ENCODE data around the gene ATP1A4. TPM values are rescaled to one million over a fixed set of nuclear protein-coding genes. Genes with fewer than 3 reads are reported as not detected.

Gene ATP1A4
- total and polyA plus RNA-seq, 9 of the 15 experiments (the other 6 are each of a cell fraction or from before 2014, with no cell fraction given) = 0.07 TPM; not detected in 8

- H3K4me2 ChIP-seq (ENCODE audit: insufficient read depth, low read length) = peak overlapping the region; percentile 92
- ATAC-seq (no peak), DNase-seq (ENCODE audit: extremely low read depth in 1 of 4, low spot score in 3 of 4) (peak in 2 of 4 experiments; percentile 35 to 43), FAIRE-seq (peak; percentile 77)
- ChIA-PET POLR2A (interaction anchor here (0.5 to 1.2 kb wide), 2 partner anchors 9 to 11 kb away, joined by 3 read pairs; no protein-coding TSS in a partner anchor), CTCF (ENCODE audit: low intra/inter-chr PET ratio) (interaction anchor here (1.1 kb wide), 1 partner anchor 85 kb away, joined by 3 read pairs; no protein-coding TSS in a partner anchor)
- peaks cover 44% of the 10 kb centered on the region; the same call in 2 of the 3 replicates for H3K36me3 ChIP-seq (ENCODE audit: control insufficient read depth, insufficient read depth, low read length)
- H3K27ac ChIP-seq (ENCODE audit: extremely low read depth, low read depth, low read length) = no peak overlapping the region; the same call in 2 of the 3 replicates
- no peaks in the 10 kb centered on the region for H3K9me3 ChIP-seq (replicated peaks; ENCODE audit: control insufficient read depth, insufficient read depth, low read depth, low read length)
- H3K9me1 ChIP-seq (ENCODE audit: control insufficient read depth, insufficient read depth, low read length) = no peaks in the 10 kb centered on the region
- H3K9ac ChIP-seq (ENCODE audit: insufficient read depth in 1 of 2, low read depth in 2 of 2, low read length in 2 of 2) = peak overlapping the region; percentile 94 to 99; a peak in 3 of 4 replicates
- no TSS peak for BruUV-seq (replicated peaks)
- no peak overlapping the region for H2AFZ ChIP-seq (ENCODE audit: low read depth, low read length)
- intact Hi-C loops (cut with micrococcal nuclease) (no loop called here), in situ Hi-C loops (cut with MboI) (no loop called here)
- H3K4me3 ChIP-seq = peak overlapping the region; percentile 94; the same call in 1 of the 2 replicates
- WGBS (ENCODE audit: insufficient coverage, low coverage, missing lambda C conversion rate) = 63% methylated on average over 9 of the region's 9 CpGs
- H3K79me2 ChIP-seq (ENCODE audit: control insufficient read depth, insufficient read depth, low read length) = peaks cover 16% of the 10 kb centered on the region
- peaks cover 3% of the 10 kb centered on the region; the same call in 1 of the 2 replicates for H4K20me1 ChIP-seq (replicated peaks; ENCODE audit: control insufficient read depth, insufficient read depth, low read length)
- no peaks in the 10 kb centered on the region for H3K27me3 ChIP-seq (ENCODE audit: control insufficient read depth in 2 of 2, insufficient read depth in 2 of 2, low read length in 2 of 2)
- H3K4me1 ChIP-seq (replicated peaks in 1 of 2; ENCODE audit: control insufficient read depth in 2 of 2, insufficient read depth in 2 of 2, low read length in 2 of 2) = peaks cover 25 to 30% of the 10 kb centered on the region in 2 experiments
- TF ChIP-seq CSDE1 (IDR thresholded peaks at IDR 0.05) = 0 out of 4 replicates have a peak, but pooled peaks of 1 of the 2 experiments have one; percentile 66
- TF ChIP-seq PML (IDR thresholded peaks at IDR 0.05; ENCODE audit: low read length) = no peak
- TF ChIP-seq ZNF134 (CRISPR knock-in tag; conservative IDR thresholded peaks at IDR 0.05) = no peak
- TF ChIP-seq SPI1 (IDR thresholded peaks at IDR 0.05; ENCODE audit: borderline replicate concordance, low read depth, low read length) = 0 out of 2 replicates have a peak, but pooled peaks have one; percentile 7
- TF ChIP-seq ZC3H11A (IDR thresholded peaks at IDR 0.05; ENCODE audit: low read depth, low read length) = no peak
- TF ChIP-seq SNAPC5 (CRISPR knock-in tag; IDR thresholded peaks at IDR 0.05) = no peak
- TF ChIP-seq ZNF740 (CRISPR knock-in tag; IDR thresholded peaks at IDR 0.05) = 0 out of 2 replicates have a peak, but pooled peaks have one; percentile 0
- TF ChIP-seq ZNF740 (tag; IDR thresholded peaks at IDR 0.05) = no peak
- no peak for TF ChIP-seq XRCC4 (IDR thresholded peaks at IDR 0.05; ENCODE audit: extremely low read depth, insufficient read depth, insufficient read length)
- TF ChIP-seq KAT8 (IDR thresholded peaks at IDR 0.05; ENCODE audit: low read depth) = no peak
- no peak for TF ChIP-seq CREM (IDR thresholded peaks at IDR 0.05; ENCODE audit: low read depth)
- TF ChIP-seq ZBTB7A (IDR thresholded peaks at IDR 0.05; ENCODE audit: borderline replicate concordance, control insufficient read depth, low read depth, low read length) = no peak
- no peak for TF ChIP-seq RFX5 (IDR thresholded peaks at IDR 0.05; ENCODE audit: low read depth, low read length)
- no peak for TF ChIP-seq RERE (CRISPR knock-in tag; IDR thresholded peaks at IDR 0.05; ENCODE audit: borderline replicate concordance)
- no peak for TF ChIP-seq ZBTB8A (IDR thresholded peaks at IDR 0.05; ENCODE audit: partially characterized antibody)
- 0 out of 2 replicates have a peak, but pooled peaks have one; percentile 21 for TF ChIP-seq THRAP3 (IDR thresholded peaks at IDR 0.05; ENCODE audit: borderline replicate concordance)
These were observed 55.2 kb downstream of the ATP1A4 start for GRCh38 chr1:160206421-160207117.

All from K562 (cell line).